GM12878 (cell line): ENCODE data around the gene FAM222B. TPM values are rescaled to one million over a fixed set of nuclear protein-coding genes. Genes with fewer than 3 reads are reported as not detected.

Source experiments
- ASH2L ChIP-seq: fragments of 300-600, 200-600 bp; sonication (generic); IDR thresholded peaks from 2 replicates; pipeline ENCODE4 v1.6.1; 2017; ENCODE audit warnings: low read depth, mild to moderate bottlenecking, borderline replicate concordance
- ATF7 ChIP-seq: fragments of 450-650 bp; IDR thresholded peaks from 2 replicates; pipeline ENCODE4 v1.6.1; 2016; ENCODE audit warnings: low read depth, mild to moderate bottlenecking
- BCL11A ChIP-seq: IDR thresholded peaks from 2 replicates; pipeline ENCODE4 v1.6.1; 2011; ENCODE audit warnings: low read depth, low read length
- ESRRA ChIP-seq: IDR thresholded peaks from 2 replicates; pipeline ENCODE4 v1.6.1; 2012; ENCODE audit warnings: mild to moderate bottlenecking, low read length, improper control_type of control experiment
- IKZF2 ChIP-seq, 2 experiments: fragments of 450-650 bp; IDR thresholded peaks; 2 replicates each; pipeline ENCODE4 v1.6.1; 2017; ENCODE audit warnings: mild to moderate bottlenecking in 2 of 2, moderate library complexity in 2 of 2
- IRF5 ChIP-seq: fragments of 450-650 bp; IDR thresholded peaks from 2 replicates; pipeline ENCODE4 v1.6.1; 2017; ENCODE audit warnings: borderline replicate concordance
- MAX ChIP-seq: IDR thresholded peaks from 2 replicates; pipeline ENCODE4 v1.6.1; 2012; ENCODE audit warnings: low read depth, low read length, improper control_type of control experiment
- MLLT1 ChIP-seq: fragments of 450-650 bp; IDR thresholded peaks from 2 replicates; pipeline ENCODE4 v1.6.1; 2016; ENCODE audit warnings: mild to moderate bottlenecking
- NR2C1 ChIP-seq: fragments of 450-650 bp; IDR thresholded peaks from 2 replicates; pipeline ENCODE4 v1.6.1; 2017; ENCODE audit warnings: antibody characterized with exemption, mild to moderate bottlenecking, moderate library complexity
- POLR2AphosphoS2 ChIP-seq: IDR thresholded peaks from 2 replicates; pipeline ENCODE4 v1.6.1; 2011; ENCODE audit warnings: low read depth, mild to moderate bottlenecking, low read length, improper control_type of control experiment, moderate library complexity
- SPI1 ChIP-seq: IDR thresholded peaks from 2 replicates; pipeline ENCODE4 v1.6.1; 2011; ENCODE audit warnings: low read depth, mild to moderate bottlenecking, low read length, moderate library complexity, borderline replicate concordance; ENCODE audit not compliant: insufficient read depth
- TAF1 ChIP-seq: IDR thresholded peaks from 2 replicates; pipeline ENCODE4 v1.6.1; 2011; ENCODE audit warnings: mild to moderate bottlenecking, low read depth, low read length, borderline replicate concordance
- WRNIP1 ChIP-seq: IDR thresholded peaks from 2 replicates; pipeline ENCODE4 v1.6.1; 2011; ENCODE audit warnings: low read depth, low read length, improper control_type of control experiment, borderline replicate concordance
- ZNF24 ChIP-seq: fragments of 450-650 bp; IDR thresholded peaks from 2 replicates; pipeline ENCODE4 v1.6.1; 2017; ENCODE audit warnings: antibody characterized with exemption, mild to moderate bottlenecking
- ZZZ3 ChIP-seq: IDR thresholded peaks from 2 replicates; pipeline ENCODE4 v1.6.1; 2011; ENCODE audit warnings: low read depth; ENCODE audit not compliant: control insufficient read depth, insufficient read length
- polyA plus RNA-seq, 11 experiments: library from polyadenylated mRNA; depleted of rRNA in 4 of 11; unstranded in 6 of 11; stranded (reverse) in 5 of 11; fragments of >200 nt; fragmentation: Nextera tagmentation in 4 of 11; fragmentation: Illumina TruSeq in 1 of 11; extraction: Ambion mirVana in 4 of 11; extraction: Trizol in 1 of 11; gene quantifications; 1 replicate in 1 of 11; 2 replicates in 10 of 11; pipeline versions ENCODE4 v1.2.1 to v1.2.3, GENCODE V29; 2011 to 2016; ENCODE audit warnings: inconsistent platforms in 2 of 11, missing spikeins in 2 of 11, low read depth in 1 of 11
- total RNA-seq, 4 experiments: library from RNA; depleted of rRNA in 3 of 4; stranded (reverse); fragments of >200 nt in 3 of 4; fragmentation: Illumina TruSeq in 1 of 4; extraction: Trizol in 1 of 4; gene quantifications; 2 replicates each; pipeline versions ENCODE4 v1.2.1 to v1.2.3, GENCODE V29; 2013 to 2021
- TF ChIP-seq, protein P1 (sequence below): fragments of 450-650 bp; IDR thresholded peaks from 2 replicates; pipeline ENCODE4 v1.6.1; 2016; ENCODE audit warnings: mild to moderate bottlenecking
- TF ChIP-seq, protein P2 (sequence below), 3 experiments: IDR thresholded peaks in 2 of 3; conservative IDR thresholded peaks in 1 of 3; 2 replicates each; pipeline ENCODE4 v1.5.1; 2011; ENCODE audit warnings: low read depth in 3 of 3, low read length in 3 of 3, mild to moderate bottlenecking in 3 of 3, control low read depth in 2 of 3, moderate library complexity in 2 of 3, inconsistent platforms in 1 of 3, mixed read lengths in 1 of 3; ENCODE audit not compliant: control insufficient read depth in 2 of 3, insufficient read depth in 1 of 3; ENCODE audit errors: extremely low read depth in 1 of 3
- TF ChIP-seq, protein P3 (sequence below): IDR thresholded peaks from 2 replicates; pipeline ENCODE4 v1.6.1; 2011; ENCODE audit warnings: borderline replicate concordance, low read depth, mild to moderate bottlenecking, moderate library complexity, low read length; ENCODE audit not compliant: insufficient read depth, poor library complexity, severe bottlenecking

FAM222B gene
- total and polyA plus RNA-seq, 10 of the 15 experiments (the other 5 are each of a cell fraction or from before 2014, with no cell fraction given): 2.8 to 18.3 (median 6.4) TPM

DNA sequence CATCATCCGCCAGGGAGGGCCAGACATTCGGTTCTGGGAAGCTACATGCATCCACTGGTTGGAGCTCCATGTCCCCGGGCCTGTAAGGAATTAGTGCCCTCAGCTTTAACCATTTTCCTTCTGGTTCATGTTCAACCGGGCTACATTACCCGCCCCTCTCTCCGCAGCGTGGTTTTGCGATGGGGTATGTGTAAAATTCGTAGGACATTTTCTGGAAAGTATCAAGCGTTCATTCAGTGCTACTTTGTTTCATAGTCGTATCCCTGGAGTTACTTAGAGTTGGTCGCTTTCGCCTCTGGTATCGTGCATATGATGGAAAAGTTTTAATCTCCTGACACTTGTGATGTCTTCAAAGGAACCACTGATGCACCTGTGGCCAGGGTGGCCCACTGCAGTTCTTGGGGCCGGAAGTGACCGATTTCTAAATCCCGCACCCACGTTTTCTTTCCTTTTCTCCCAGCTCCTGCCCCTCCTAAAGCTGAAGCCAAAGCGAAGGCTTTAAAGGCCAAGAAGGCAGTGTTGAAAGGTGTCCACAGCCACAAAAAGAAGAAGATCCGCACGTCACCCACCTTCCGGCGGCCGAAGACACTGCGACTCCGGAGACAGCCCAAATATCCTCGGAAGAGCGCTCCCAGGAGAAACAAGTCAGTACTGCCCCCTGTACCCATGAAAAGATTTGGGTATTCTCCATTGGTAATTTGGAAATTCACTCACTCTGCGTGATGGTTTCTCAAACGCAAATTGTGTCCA lies 122.2 kb downstream of the FAM222B start (continued):
- TF ChIP-seq, protein P1, sequence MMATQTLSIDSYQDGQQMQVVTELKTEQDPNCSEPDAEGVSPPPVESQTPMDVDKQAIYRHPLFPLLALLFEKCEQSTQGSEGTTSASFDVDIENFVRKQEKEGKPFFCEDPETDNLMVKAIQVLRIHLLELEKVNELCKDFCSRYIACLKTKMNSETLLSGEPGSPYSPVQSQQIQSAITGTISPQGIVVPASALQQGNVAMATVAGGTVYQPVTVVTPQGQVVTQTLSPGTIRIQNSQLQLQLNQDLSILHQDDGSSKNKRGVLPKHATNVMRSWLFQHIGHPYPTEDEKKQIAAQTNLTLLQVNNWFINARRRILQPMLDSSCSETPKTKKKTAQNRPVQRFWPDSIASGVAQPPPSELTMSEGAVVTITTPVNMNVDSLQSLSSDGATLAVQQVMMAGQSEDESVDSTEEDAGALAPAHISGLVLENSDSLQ: no peak
- TF ChIP-seq IKZF2 (IDR thresholded peaks at IDR 0.05): 0 out of 4 replicates have a peak, but pooled peaks of 1 of the 2 experiments have one; percentile 8
- TF ChIP-seq ZZZ3: no peak
- TF ChIP-seq IRF5: no peak
- TF ChIP-seq POLR2AphosphoS2: 0 out of 2 replicates have a peak, but pooled peaks have one; percentile 10
- TF ChIP-seq BCL11A: no peak
- TF ChIP-seq ASH2L: no peak
- no peak for TF ChIP-seq TAF1
- peak; percentile 45; the same call in 1 of the 2 replicates for TF ChIP-seq MLLT1
- TF ChIP-seq NR2C1: no peak
- TF ChIP-seq, protein P2, sequence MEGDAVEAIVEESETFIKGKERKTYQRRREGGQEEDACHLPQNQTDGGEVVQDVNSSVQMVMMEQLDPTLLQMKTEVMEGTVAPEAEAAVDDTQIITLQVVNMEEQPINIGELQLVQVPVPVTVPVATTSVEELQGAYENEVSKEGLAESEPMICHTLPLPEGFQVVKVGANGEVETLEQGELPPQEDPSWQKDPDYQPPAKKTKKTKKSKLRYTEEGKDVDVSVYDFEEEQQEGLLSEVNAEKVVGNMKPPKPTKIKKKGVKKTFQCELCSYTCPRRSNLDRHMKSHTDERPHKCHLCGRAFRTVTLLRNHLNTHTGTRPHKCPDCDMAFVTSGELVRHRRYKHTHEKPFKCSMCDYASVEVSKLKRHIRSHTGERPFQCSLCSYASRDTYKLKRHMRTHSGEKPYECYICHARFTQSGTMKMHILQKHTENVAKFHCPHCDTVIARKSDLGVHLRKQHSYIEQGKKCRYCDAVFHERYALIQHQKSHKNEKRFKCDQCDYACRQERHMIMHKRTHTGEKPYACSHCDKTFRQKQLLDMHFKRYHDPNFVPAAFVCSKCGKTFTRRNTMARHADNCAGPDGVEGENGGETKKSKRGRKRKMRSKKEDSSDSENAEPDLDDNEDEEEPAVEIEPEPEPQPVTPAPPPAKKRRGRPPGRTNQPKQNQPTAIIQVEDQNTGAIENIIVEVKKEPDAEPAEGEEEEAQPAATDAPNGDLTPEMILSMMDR (IDR thresholded peaks at IDR 0.05 in 2 of 3, conservative IDR thresholded peaks at IDR 0.05 in 1 of 3; ENCODE audit: control insufficient read depth in 2 of 3, extremely low read depth in 1 of 3, insufficient read depth in 1 of 3, low read depth in 3 of 3, low read length in 3 of 3): 0 out of 6 replicates have a peak, but pooled peaks of 2 of the 3 experiments have one; percentile 0 to 16
- TF ChIP-seq MAX: peak; percentile 45; the same call in 1 of the 2 replicates
- TF ChIP-seq ZNF24: no peak
- 0 out of 2 replicates have a peak, but pooled peaks have one; percentile 17 for TF ChIP-seq WRNIP1
- TF ChIP-seq SPI1: no peak
- TF ChIP-seq ATF7: no peak
- TF ChIP-seq ESRRA: no peak
- TF ChIP-seq, protein P3, sequence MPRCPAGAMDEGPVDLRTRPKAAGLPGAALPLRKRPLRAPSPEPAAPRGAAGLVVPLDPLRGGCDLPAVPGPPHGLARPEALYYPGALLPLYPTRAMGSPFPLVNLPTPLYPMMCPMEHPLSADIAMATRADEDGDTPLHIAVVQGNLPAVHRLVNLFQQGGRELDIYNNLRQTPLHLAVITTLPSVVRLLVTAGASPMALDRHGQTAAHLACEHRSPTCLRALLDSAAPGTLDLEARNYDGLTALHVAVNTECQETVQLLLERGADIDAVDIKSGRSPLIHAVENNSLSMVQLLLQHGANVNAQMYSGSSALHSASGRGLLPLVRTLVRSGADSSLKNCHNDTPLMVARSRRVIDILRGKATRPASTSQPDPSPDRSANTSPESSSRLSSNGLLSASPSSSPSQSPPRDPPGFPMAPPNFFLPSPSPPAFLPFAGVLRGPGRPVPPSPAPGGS: no peak
